ENCODE data around the gene PTGFRN.

PTGFRN gene

GRCh38 chr1:116889380-116889779, 20.3 kb upstream of the PTGFRN start:
- peak; percentile 86 for DNase-seq

GRCh38 chr1:116891396-116892079, 18.2 kb upstream of the PTGFRN start:
- peak; percentile 40 for DNase-seq

GRCh38 chr1:116895073-116895472, 14.6 kb upstream of the PTGFRN start:
- DNase-seq = no peak

- DNase-seq = no peak
Observed at GRCh38 chr1:116899529-116899928, 10.2 kb upstream of the PTGFRN start.

GRCh38 chr1:116900471-116901365, 9.0 kb upstream of the PTGFRN start:
- DNase-seq = no peak

- no peak for DNase-seq
Observed at GRCh38 chr1:116902027-116902426, 7.7 kb upstream of the PTGFRN start.

GRCh38 chr1:116902723-116903383, 6.9 kb upstream of the PTGFRN start:
- no peak for DNase-seq

- DNase-seq = no peak
Observed at GRCh38 chr1:116904791-116905320, 4.9 kb upstream of the PTGFRN start.

GRCh38 chr1:116906812-116907211, 2.9 kb upstream of the PTGFRN start:
- no peak for DNase-seq

- DNase-seq = no peak
Observed at GRCh38 chr1:116907351-116907750, 2.4 kb upstream of the PTGFRN start.

- no peak for DNase-seq
Observed at GRCh38 chr1:116908266-116908665, 1.4 kb upstream of the PTGFRN start.

GRCh38 chr1:116908820-116909511, 750 bp upstream of the PTGFRN start:
- DNase-seq = no peak

- DNase-seq = peak; percentile 27
Observed at GRCh38 chr1:116910379-116911187, 867 bp downstream of the PTGFRN start.

GRCh38 chr1:116911188-116911553, 1.5 kb downstream of the PTGFRN start:
- DNase-seq = no peak

GRCh38 chr1:116911779-116912469, 2.2 kb downstream of the PTGFRN start:
- no peak for DNase-seq

GRCh38 chr1:116912846-116913245, 3.1 kb downstream of the PTGFRN start:
- no peak for DNase-seq

- no peak for DNase-seq
Observed at GRCh38 chr1:116913941-116914340, 4.2 kb downstream of the PTGFRN start.

GRCh38 chr1:116914667-116915066, 5.0 kb downstream of the PTGFRN start:
- no peak for DNase-seq

- no peak for DNase-seq
Observed at GRCh38 chr1:116915086-116915661, 5.5 kb downstream of the PTGFRN start.

GRCh38 chr1:116916002-116916401, 6.3 kb downstream of the PTGFRN start:
- DNase-seq = no peak

All from inflammatory macrophage treated with lipopolysaccharide for 4 hours (primary cell).